ENCODE data around the gene DDX27. TPM values are rescaled to one million over a fixed set of nuclear protein-coding genes. Genes with fewer than 3 reads are reported as not detected.

The DDX27 gene
- total and polyA plus RNA-seq, 9 of the 15 experiments (the other 6 are each of a cell fraction or from before 2014, with no cell fraction given) = 17.9 to 79.3 (median 57.0) TPM

- TF ChIP-seq ZBTB33 (CRISPR knock-in tag; IDR thresholded peaks at IDR 0.05) (no peak), SIN3B (IDR thresholded peaks at IDR 0.05; ENCODE audit: low read depth) (no peak), MLLT1 (IDR thresholded peaks at IDR 0.05) (peak in 1 of 2 experiments; percentile 37; a peak in 1 of 4 replicates), SP2 (IDR thresholded peaks at IDR 0.05; ENCODE audit: extremely low read depth, low read depth, low read length, poor library complexity, severe bottlenecking) (no peak), IRF9 (tag; IDR thresholded peaks at IDR 0.05) (no peak), L3MBTL2 (IDR thresholded peaks at IDR 0.05) (no peak), CXXC5 (CRISPR knock-in tag; IDR thresholded peaks at IDR 0.05) (no peak; the same call in 1 of the 2 replicates), CHD2 (IDR thresholded peaks at IDR 0.05; ENCODE audit: low read depth, low read length) (no peak), PCBP2 (IDR thresholded peaks at IDR 0.05; ENCODE audit: low read depth, low read length, poor library complexity, severe bottlenecking) (no peak), ARID4B (CRISPR knock-in tag; IDR thresholded peaks at IDR 0.05) (peak; percentile 47; the same call in 1 of the 2 replicates), MECOM (CRISPR knock-in tag; IDR thresholded peaks at IDR 0.05) (0 out of 2 replicates have a peak, but pooled peaks have one; percentile 64), E4F1 (CRISPR knock-in tag; IDR thresholded peaks at IDR 0.05; ENCODE audit: borderline replicate concordance) (no peak)
Observed at GRCh38 chr20:49186535-49187329, 32.5 kb upstream of the DDX27 start (continued).
